Measurements from ENCODE around the gene HHAT. TPM values are rescaled to one million over a fixed set of nuclear protein-coding genes. Genes with fewer than 3 reads are reported as not detected.

Gene HHAT
- total and polyA plus RNA-seq, 2 of the 13 experiments (the other 11 are each of a cell fraction or from before 2014, with no cell fraction given) = 2.6 to 4.9 TPM

DNA sequence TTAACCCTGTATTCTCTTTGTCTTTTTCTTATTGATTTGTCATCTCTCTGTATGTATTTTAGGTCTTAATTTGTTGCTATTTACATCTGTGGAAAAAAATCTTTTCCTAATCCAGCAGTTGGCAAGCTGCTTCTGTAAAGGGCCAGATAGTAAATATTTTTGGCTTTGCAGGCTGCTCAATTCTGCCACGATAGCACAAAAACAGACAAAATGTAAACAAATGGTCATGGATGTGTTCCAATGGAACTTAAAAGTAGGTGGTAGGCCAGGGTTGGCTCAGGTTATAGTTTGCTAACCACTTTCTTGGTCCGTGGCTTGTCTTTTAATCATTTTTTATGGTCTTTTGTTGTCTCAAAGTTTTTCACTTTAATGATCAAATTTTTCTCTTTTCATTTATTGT, 371.8 kb downstream of the HHAT start:
- H3K79me2 ChIP-seq (ENCODE audit: insufficient read depth, low read length) = no peaks in the 10 kb centered on the region
- H3K27me3 ChIP-seq (ENCODE audit: control insufficient read depth in 1 of 2, insufficient read depth in 2 of 2, low read length in 2 of 2) = no peaks in the 10 kb centered on the region
- H3K4me3 ChIP-seq (replicated peaks in 1 of 3; ENCODE audit: insufficient read depth in 1 of 3, low read depth in 2 of 3, low read length in 3 of 3) = no peak overlapping the region
- WGBS (ENCODE audit: low lambda C conversion rate) = 15% methylated on average over 2 of the region's 2 CpGs
- ChIA-PET POLR2A (no interaction called here), CTCF (ENCODE audit: low intra/inter-chr PET ratio, low total read pairs) (no interaction called here)
- no peaks in the 10 kb centered on the region for H3K36me3 ChIP-seq (replicated peaks in 1 of 2; ENCODE audit: control insufficient read depth in 1 of 2, insufficient read depth in 2 of 2, low read length in 2 of 2)
- DNase-seq (ENCODE audit: low spot score) (no peak), ATAC-seq (no peak), FAIRE-seq (no peak)
- intact Hi-C loops (cut with micrococcal nuclease; ENCODE audit: unreplicated experiment) (no loop called here), in situ Hi-C loops (cut with HindIII; ENCODE audit: extremely low pct_ligation_motif_present, low pct_unique_long_range_greater_than_20kb) (loop anchor here (10.0 kb wide), 1 partner anchor 434 kb away; the partner anchor contains the start of gene KCNH1)
- BruUV-seq (replicated peaks) = no TSS peak
- no peak overlapping the region for H3K27ac ChIP-seq (ENCODE audit: extremely low read length, insufficient read depth, low read length)
- no peak overlapping the region for H3K4me2 ChIP-seq (ENCODE audit: low read depth, low read length)
- H2AFZ ChIP-seq (ENCODE audit: low read length) = no peak overlapping the region
- H3K9ac ChIP-seq (ENCODE audit: insufficient read depth, low read depth, low read length) = no peak overlapping the region
- H3K9me3 ChIP-seq (ENCODE audit: low read length) = no peaks in the 10 kb centered on the region
- no peaks in the 10 kb centered on the region for H4K20me1 ChIP-seq (ENCODE audit: insufficient read depth, low read length)
- H3K4me1 ChIP-seq (ENCODE audit: insufficient read depth, low read length) = no peaks in the 10 kb centered on the region
- TF ChIP-seq GZF1 (CRISPR knock-in tag; IDR thresholded peaks at IDR 0.05) = no peak
- no peak for TF ChIP-seq HOXD1 (CRISPR knock-in tag; IDR thresholded peaks at IDR 0.05)
- no peak for TF ChIP-seq NAIF1 (CRISPR knock-in tag; IDR thresholded peaks at IDR 0.05; ENCODE audit: borderline replicate concordance)
- TF ChIP-seq WIZ (CRISPR knock-in tag; IDR thresholded peaks at IDR 0.05) = no peak
- TF ChIP-seq, protein P1, sequence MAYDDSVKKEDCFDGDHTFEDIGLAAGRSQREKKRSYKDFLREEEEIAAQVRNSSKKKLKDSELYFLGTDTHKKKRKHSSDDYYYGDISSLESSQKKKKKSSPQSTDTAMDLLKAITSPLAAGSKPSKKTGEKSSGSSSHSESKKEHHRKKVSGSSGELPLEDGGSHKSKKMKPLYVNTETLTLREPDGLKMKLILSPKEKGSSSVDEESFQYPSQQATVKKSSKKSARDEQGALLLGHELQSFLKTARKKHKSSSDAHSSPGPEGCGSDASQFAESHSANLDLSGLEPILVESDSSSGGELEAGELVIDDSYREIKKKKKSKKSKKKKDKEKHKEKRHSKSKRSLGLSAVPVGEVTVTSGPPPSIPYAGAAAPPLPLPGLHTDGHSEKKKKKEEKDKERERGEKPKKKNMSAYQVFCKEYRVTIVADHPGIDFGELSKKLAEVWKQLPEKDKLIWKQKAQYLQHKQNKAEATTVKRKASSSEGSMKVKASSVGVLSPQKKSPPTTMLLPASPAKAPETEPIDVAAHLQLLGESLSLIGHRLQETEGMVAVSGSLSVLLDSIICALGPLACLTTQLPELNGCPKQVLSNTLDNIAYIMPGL (CRISPR knock-in tag; IDR thresholded peaks at IDR 0.05; ENCODE audit: borderline replicate concordance in 1 of 2, low read depth in 1 of 2) = no peak
- TF ChIP-seq ZNF20 (CRISPR knock-in tag; IDR thresholded peaks at IDR 0.05) = no peak
- TF ChIP-seq, protein P2, sequence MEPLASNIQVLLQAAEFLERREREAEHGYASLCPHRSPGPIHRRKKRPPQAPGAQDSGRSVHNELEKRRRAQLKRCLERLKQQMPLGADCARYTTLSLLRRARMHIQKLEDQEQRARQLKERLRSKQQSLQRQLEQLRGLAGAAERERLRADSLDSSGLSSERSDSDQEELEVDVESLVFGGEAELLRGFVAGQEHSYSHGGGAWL (CRISPR knock-in tag; IDR thresholded peaks at IDR 0.05) = no peak
- no peak for TF ChIP-seq REL (CRISPR knock-in tag; conservative IDR thresholded peaks at IDR 0.05)
- TF ChIP-seq, protein P3, sequence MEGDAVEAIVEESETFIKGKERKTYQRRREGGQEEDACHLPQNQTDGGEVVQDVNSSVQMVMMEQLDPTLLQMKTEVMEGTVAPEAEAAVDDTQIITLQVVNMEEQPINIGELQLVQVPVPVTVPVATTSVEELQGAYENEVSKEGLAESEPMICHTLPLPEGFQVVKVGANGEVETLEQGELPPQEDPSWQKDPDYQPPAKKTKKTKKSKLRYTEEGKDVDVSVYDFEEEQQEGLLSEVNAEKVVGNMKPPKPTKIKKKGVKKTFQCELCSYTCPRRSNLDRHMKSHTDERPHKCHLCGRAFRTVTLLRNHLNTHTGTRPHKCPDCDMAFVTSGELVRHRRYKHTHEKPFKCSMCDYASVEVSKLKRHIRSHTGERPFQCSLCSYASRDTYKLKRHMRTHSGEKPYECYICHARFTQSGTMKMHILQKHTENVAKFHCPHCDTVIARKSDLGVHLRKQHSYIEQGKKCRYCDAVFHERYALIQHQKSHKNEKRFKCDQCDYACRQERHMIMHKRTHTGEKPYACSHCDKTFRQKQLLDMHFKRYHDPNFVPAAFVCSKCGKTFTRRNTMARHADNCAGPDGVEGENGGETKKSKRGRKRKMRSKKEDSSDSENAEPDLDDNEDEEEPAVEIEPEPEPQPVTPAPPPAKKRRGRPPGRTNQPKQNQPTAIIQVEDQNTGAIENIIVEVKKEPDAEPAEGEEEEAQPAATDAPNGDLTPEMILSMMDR (CRISPR knock-in tag; IDR thresholded peaks at IDR 0.05) = no peak
- TF ChIP-seq, protein P4, sequence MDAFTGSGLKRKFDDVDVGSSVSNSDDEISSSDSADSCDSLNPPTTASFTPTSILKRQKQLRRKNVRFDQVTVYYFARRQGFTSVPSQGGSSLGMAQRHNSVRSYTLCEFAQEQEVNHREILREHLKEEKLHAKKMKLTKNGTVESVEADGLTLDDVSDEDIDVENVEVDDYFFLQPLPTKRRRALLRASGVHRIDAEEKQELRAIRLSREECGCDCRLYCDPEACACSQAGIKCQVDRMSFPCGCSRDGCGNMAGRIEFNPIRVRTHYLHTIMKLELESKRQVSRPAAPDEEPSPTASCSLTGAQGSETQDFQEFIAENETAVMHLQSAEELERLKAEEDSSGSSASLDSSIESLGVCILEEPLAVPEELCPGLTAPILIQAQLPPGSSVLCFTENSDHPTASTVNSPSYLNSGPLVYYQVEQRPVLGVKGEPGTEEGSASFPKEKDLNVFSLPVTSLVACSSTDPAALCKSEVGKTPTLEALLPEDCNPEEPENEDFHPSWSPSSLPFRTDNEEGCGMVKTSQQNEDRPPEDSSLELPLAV (CRISPR knock-in tag; conservative IDR thresholded peaks at IDR 0.05; ENCODE audit: low read depth) = no peak
- TF ChIP-seq ZNF101 (CRISPR knock-in tag; IDR thresholded peaks at IDR 0.05; ENCODE audit: borderline replicate concordance, low read depth) = no peak
- no peak for TF ChIP-seq ZFP36L2 (CRISPR knock-in tag; IDR thresholded peaks at IDR 0.05)
- TF ChIP-seq ZNF446 (CRISPR knock-in tag; IDR thresholded peaks at IDR 0.05) = no peak
- TF ChIP-seq, protein P5, sequence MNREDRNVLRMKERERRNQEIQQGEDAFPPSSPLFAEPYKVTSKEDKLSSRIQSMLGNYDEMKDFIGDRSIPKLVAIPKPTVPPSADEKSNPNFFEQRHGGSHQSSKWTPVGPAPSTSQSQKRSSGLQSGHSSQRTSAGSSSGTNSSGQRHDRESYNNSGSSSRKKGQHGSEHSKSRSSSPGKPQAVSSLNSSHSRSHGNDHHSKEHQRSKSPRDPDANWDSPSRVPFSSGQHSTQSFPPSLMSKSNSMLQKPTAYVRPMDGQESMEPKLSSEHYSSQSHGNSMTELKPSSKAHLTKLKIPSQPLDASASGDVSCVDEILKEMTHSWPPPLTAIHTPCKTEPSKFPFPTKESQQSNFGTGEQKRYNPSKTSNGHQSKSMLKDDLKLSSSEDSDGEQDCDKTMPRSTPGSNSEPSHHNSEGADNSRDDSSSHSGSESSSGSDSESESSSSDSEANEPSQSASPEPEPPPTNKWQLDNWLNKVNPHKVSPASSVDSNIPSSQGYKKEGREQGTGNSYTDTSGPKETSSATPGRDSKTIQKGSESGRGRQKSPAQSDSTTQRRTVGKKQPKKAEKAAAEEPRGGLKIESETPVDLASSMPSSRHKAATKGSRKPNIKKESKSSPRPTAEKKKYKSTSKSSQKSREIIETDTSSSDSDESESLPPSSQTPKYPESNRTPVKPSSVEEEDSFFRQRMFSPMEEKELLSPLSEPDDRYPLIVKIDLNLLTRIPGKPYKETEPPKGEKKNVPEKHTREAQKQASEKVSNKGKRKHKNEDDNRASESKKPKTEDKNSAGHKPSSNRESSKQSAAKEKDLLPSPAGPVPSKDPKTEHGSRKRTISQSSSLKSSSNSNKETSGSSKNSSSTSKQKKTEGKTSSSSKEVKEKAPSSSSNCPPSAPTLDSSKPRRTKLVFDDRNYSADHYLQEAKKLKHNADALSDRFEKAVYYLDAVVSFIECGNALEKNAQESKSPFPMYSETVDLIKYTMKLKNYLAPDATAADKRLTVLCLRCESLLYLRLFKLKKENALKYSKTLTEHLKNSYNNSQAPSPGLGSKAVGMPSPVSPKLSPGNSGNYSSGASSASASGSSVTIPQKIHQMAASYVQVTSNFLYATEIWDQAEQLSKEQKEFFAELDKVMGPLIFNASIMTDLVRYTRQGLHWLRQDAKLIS (CRISPR knock-in tag; IDR thresholded peaks at IDR 0.05) = no peak
- TF ChIP-seq NFKB2 (CRISPR knock-in tag; IDR thresholded peaks at IDR 0.05; ENCODE audit: borderline replicate concordance) = no peak
- no peak for TF ChIP-seq MAFK (conservative IDR thresholded peaks at IDR 0.05 in 1 of 2, IDR thresholded peaks at IDR 0.05 in 1 of 2; ENCODE audit: low read length in 2 of 2)
